Activated T-helper 17 cell treated with anti-CD3 and anti-CD28 coated beads, Interleukin-2, amount 50 U/mL, for 72 hours (primary cell): ENCODE measurements around the gene OR52A1. TPM values are rescaled to one million over a fixed set of nuclear protein-coding genes. Genes with fewer than 3 reads are reported as not detected.

Source experiments
- ATAC-seq: fragments of 150-1000 bp; cut with Tn5 transposase; replicated peaks from 2 replicates; pipeline ENCODE4 v1.10.0; 2021; ENCODE audit warnings: mild to moderate bottlenecking, moderate library complexity
- H3K27ac Mint-ChIP-seq: one replicate; pipeline ENCODE4 v1.8.0; 2022; ENCODE audit warnings: mixed read lengths
- H3K27me3 Mint-ChIP-seq: one replicate; pipeline ENCODE4 v1.8.0; 2022; ENCODE audit warnings: mixed read lengths
- H3K36me3 Mint-ChIP-seq: one replicate; pipeline ENCODE4 v1.8.0; 2022; ENCODE audit warnings: low read depth, mild to moderate bottlenecking, mixed read lengths
- H3K4me1 Mint-ChIP-seq: one replicate; pipeline ENCODE4 v1.8.0; 2022; ENCODE audit warnings: mixed read lengths
- H3K4me3 Mint-ChIP-seq: one replicate; pipeline ENCODE4 v1.8.0; 2022; ENCODE audit warnings: mild to moderate bottlenecking, mixed read lengths
- H3K9me3 Mint-ChIP-seq: one replicate; pipeline ENCODE4 v1.8.0; 2022; ENCODE audit warnings: mixed read lengths
- total RNA-seq, 2 donors: library from RNA; stranded (reverse); gene quantifications; one replicate each; pipeline ENCODE4 v1.2.3, GENCODE V29; 2022

Gene OR52A1
- total RNA-seq, 2 donors from 2014 or later, result 0.03 TPM; not detected in 1

DNA sequence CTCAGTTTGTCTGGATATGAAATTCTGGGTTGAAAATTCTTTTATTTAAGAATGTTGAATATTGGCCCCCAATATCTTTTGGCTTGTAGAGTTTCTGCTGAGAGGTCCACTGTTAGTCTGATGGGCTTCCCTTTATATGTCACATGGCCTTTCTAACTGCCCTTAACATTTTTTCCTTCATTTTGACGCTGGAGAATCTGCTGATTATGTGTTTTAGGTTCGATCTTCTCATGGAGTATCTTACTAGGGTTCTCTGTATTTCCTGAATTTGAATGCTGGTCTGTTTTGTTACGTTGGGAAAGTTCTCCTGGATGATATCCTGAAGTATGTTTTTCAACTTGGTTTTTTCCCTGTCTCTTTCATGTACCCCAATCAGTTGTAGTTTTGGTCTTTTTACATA, 39.2 kb downstream of the OR52A1 start:
- no peak for ATAC-seq
- H3K27ac Mint-ChIP-seq, result no peak overlapping the region
- no peak overlapping the region for H3K4me3 Mint-ChIP-seq
- no peaks in the 10 kb centered on the region for H3K4me1 Mint-ChIP-seq
- H3K27me3 Mint-ChIP-seq, result peaks cover 35% of the 10 kb centered on the region
- no peaks in the 10 kb centered on the region for H3K9me3 Mint-ChIP-seq
- no peaks in the 10 kb centered on the region for H3K36me3 Mint-ChIP-seq

DNA sequence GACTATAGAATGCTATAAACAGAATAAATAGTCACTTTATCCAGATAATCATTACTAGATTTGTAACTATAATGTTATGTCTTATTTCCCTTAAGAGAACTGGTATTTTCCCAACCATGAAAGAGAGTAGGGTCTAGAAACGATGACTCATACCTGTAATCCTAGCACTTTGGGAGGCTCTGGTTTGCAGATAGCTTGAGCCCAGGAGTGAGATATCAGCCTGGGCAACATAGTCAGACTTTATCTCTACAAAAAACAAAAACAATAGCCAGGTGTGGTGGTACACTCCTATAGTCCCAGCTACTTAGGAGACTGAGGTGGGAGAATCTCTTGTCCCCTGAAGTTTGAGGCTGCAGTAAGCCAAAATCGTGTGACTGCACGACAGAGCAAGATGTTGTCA, 47.3 kb downstream of the OR52A1 start:
- H3K36me3 Mint-ChIP-seq, result no peaks in the 10 kb centered on the region
- peaks cover 14% of the 10 kb centered on the region for H3K27me3 Mint-ChIP-seq
- H3K9me3 Mint-ChIP-seq, result no peaks in the 10 kb centered on the region
- no peak overlapping the region for H3K4me3 Mint-ChIP-seq
- ATAC-seq, result no peak
- H3K27ac Mint-ChIP-seq, result no peak overlapping the region
- H3K4me1 Mint-ChIP-seq, result no peaks in the 10 kb centered on the region

DNA sequence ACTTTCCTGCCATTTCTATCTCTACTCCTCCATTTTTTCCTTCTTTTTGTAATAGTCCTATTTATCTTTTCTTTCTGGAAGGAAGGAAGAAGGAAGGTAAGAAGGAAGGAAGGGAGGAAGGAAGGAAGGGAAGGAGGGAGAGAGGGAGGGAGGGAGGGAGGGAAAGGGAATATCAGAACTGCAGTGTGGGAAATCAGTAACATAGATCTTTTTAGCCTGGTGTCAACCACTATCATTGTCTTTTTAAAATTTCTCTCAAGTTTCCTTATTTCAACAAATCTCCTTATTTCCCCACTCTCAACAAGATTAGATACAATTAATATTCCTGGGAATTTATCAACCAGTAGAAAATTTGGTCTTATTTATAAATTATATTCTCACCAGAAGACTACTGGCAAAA, 51.5 kb downstream of the OR52A1 start:
- Mint-ChIP-seq H3K36me3 (no peaks in the 10 kb centered on the region), H3K27me3 (peaks cover 20% of the 10 kb centered on the region), H3K9me3 (no peaks in the 10 kb centered on the region), H3K4me3 (no peak overlapping the region), H3K27ac (no peak overlapping the region), H3K4me1 (no peaks in the 10 kb centered on the region)
- ATAC-seq, result no peak

DNA sequence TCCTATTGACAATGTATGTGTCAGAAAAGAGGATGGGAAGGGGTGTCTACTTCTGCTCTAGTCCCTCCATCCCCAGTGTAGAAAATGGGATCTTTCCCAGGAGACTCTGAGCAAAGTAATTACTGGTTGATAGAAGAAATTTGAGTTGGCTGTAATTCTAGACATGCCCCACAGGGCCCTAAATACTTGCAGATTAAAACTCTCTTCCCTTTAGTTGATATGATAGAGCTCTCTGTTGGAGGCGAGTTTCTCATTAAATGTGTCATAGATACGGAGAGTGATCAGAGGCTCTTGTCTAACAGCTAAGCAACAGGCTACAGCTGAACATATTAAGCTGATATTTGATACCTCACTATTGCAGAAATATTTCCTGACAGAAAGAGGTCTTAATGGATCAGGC, 52.3 kb downstream of the OR52A1 start:
- Mint-ChIP-seq H3K27ac (no peak overlapping the region), H3K4me3 (no peak overlapping the region), H3K36me3 (no peaks in the 10 kb centered on the region), H3K27me3 (peaks cover 20% of the 10 kb centered on the region), H3K4me1 (no peaks in the 10 kb centered on the region), H3K9me3 (no peaks in the 10 kb centered on the region)
- no peak for ATAC-seq

DNA sequence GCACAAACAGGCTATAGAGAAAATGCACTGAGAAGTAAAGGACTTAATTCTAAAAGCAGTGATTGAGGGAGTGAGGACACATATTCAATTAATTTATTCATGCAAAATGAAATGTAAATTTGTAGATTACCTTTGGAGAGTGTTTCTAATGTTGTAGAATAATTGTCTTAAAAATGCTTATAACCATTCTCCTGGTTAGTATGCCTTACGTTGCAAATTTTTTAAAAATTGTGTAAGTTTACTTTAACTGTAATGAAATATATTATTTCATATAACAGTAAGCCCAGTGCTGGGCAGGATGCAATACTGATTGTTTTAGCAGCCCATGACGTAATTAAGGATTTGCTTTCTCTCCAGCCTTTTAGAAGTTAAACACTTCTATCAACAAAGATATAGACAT, 58.5 kb downstream of the OR52A1 start:
- no peak overlapping the region for H3K27ac Mint-ChIP-seq
- H3K4me1 Mint-ChIP-seq, result no peaks in the 10 kb centered on the region
- peaks cover 5% of the 10 kb centered on the region for H3K9me3 Mint-ChIP-seq
- no peaks in the 10 kb centered on the region for H3K36me3 Mint-ChIP-seq
- H3K4me3 Mint-ChIP-seq, result no peak overlapping the region
- H3K27me3 Mint-ChIP-seq, result peaks cover 14% of the 10 kb centered on the region
- ATAC-seq, result no peak

Other genes with a start within 250 kb of the OR52A1 start
- not detected for gene OR51G2, start 235.4 kb downstream of the OR52A1 start, total RNA-seq
- gene OR51G1, start 230.4 kb downstream of the OR52A1 start, total RNA-seq, result not detected
- not detected for gene OR51A4, start 207.2 kb downstream of the OR52A1 start, total RNA-seq
- gene OR51A2, start 199.0 kb downstream of the OR52A1 start, total RNA-seq, result not detected
- gene OR51L1, start 159.9 kb downstream of the OR52A1 start, total RNA-seq, result not detected
- not detected for gene OR52J3, start 108.2 kb downstream of the OR52A1 start, total RNA-seq
- not detected for gene OR52E2, start 95.1 kb downstream of the OR52A1 start, total RNA-seq
- gene OR52E1, start 85.2 kb downstream of the OR52A1 start, total RNA-seq, result not detected
- not detected for gene OR52A5, start 16.4 kb downstream of the OR52A1 start, total RNA-seq
- not detected for gene OR51V1, start 45.9 kb upstream of the OR52A1 start, total RNA-seq
- gene HBB, start 72.3 kb upstream of the OR52A1 start, total RNA-seq, result not detected
- gene HBD, start 79.7 kb upstream of the OR52A1 start, total RNA-seq, result not detected
- gene HBG1, start 95.1 kb upstream of the OR52A1 start, total RNA-seq, result not detected
- not detected for gene HBG2, start 100.0 kb upstream of the OR52A1 start, total RNA-seq
- gene HBE1, start 115.2 kb upstream of the OR52A1 start, total RNA-seq, result not detected
- gene OR51B4, start 147.2 kb upstream of the OR52A1 start, total RNA-seq, result not detected
- under 1 TPM in 1 of 2 donors, not detected in 1; 0.29 TPM for gene OR51B2, start 169.5 kb upstream of the OR52A1 start, total RNA-seq
- gene OR51B5, start 188.8 kb upstream of the OR52A1 start, total RNA-seq, result under 1 TPM in 1 of 2 donors, not detected in 1; 0.50 TPM
- gene OR51B6, start 196.8 kb upstream of the OR52A1 start, total RNA-seq, result not detected
- gene OR51M1, start 229.1 kb upstream of the OR52A1 start, total RNA-seq, result not detected